Stimulated activated CD4-positive, alpha-beta T cell treated with anti-CD3 and anti-CD28 coated beads, Interleukin-4, amount 100 ng/mL, for 4 hours (primary cell): ENCODE results near the gene KDM1A.
"Not testable (repeated sequence)": the region's sequence is repeated elsewhere in the genome, so short reads cannot be mapped to it uniquely, and the experiment has no call there.

ENCODE experiments used
- DNase-seq, 2 experiments: peaks; one replicate each; pipeline ENCODE4 v3.0.0-alpha.2; 2020

KDM1A gene

DNA sequence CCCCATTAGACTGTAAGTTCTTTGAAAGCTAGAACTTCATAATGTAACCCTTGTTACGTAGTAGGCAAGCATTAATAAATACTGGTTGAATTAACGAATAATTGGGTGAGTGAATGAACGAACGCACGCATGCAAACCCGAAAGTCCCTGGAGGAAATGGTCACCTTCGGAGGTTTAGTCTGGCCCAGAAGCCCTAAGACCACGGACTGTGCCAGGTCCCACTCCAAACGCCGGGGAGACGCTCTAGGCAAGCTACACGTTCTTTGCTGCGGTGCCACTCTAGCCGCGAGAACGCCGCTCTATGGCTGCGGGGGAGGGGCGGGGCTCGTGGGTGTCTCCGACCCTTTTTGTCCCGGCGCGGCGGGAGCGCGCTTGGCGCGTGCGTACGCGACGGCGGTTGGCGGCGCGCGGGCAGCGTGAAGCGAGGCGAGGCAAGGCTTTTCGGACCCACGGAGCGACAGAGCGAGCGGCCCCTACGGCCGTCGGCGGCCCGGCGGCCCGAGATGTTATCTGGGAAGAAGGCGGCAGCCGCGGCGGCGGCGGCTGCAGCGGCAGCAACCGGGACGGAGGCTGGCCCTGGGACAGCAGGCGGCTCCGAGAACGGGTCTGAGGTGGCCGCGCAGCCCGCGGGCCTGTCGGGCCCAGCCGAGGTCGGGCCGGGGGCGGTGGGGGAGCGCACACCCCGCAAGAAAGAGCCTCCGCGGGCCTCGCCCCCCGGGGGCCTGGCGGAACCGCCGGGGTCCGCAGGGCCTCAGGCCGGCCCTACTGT, at the start of gene KDM1A:
KDM1A (plus strand) TSS at position 375 of the 769 bp plus-strand sequence; CDS start at position 504, 129 bp downstream.
- peak; percentile 93 to 96 for DNase-seq

DNA sequence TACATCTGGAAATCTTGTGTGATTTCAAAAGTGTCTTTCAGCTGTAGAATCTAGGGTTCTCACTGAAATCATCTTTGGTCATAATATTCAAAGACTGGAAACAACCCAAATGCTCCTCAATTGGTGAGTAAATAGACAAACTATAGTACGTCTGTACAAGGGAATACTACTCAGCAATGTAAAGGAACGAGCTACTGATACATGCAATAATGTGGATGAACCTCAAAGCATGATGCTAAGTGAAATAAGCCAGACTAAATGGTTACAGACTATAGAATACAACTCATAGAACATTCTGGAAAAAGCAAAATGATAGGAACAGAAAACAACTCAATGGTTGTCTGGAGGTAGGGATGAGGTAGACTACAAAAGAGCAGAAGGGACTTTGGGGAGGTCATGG, 49.2 kb upstream of the KDM1A start:
- DNase-seq = no peak

DNA sequence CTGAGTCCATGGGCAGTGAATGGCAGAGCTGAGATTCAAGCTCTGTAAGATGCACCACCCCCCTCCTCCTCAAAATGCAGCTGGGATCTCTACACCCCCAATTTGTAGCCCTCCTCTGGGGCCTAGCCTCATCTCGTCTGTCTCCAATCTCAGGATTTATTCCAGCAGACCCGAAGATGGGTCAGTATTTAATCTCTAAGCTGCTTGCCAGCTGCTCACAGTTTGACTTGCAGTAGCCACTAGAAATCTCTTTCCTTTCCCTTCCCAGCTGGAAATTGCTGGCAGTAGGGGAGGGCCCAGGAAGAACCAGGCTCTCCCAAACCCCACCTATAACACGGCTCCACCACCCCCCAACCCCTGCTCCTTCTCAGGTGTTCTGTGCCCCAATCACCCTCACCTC, 48.1 kb upstream of the KDM1A start:
- no peak for DNase-seq

DNA sequence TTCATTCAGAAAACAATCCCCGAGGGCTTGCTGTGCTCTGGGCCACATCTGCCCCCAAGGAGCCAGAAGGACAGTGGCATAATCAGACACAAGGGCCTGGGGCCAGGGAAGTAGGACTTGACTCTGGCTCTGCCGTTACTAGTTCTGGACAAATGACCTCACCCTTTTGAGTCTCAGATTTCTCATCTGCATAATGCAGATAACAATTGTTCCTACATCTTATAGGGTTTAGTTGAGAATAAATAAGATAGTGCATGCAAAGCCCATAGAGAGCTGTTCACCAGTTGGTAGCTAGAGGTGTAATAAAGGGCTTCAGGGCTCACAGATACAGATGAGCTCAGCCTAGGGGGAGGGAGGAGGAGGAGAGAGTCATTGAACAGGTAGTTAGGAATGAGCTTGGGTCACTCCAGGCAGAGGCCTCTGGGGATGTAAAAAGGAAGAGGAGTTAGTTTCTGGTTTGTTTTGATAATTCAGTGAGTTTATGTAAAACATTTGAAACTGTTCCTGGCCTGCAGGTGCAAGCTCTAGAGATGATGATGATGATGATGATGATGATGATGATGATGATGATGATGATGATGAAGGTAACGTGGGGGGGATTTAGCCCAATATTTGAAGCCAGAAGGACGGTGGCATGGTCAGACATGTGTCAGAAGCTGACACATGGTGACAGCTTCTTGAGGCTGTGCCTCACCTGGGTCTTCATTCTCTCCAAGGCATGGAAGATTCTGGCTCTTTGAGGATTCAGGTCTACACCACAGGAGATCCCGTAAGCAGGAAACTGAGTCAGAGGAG, 47.5 kb upstream of the KDM1A start:
- no peak for DNase-seq

DNA sequence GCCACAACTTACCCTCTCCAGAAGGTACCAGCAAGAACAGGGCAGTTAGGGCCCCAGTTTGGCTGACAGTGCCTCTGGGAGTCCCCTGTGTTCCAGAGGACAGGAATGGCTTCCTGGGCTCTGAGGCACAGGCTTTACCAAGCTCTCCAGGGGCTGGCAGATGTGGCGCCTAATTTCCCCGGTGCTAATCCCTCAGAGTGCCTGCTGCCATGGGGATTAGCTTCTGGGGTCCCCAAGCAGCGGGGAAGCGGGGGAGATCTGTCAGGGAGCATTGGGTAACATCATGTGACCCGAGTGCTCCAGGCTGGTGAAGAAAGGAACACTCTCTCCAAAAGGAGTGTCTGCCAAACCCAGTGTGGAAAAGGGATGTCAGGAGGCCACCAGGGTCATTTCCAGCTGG, 46.5 kb upstream of the KDM1A start, which contains the start of gene LACTBL1:
LACTBL1 (minus strand) TSS at position 107 of the 400 bp plus-strand sequence. CDS start 550 bp downstream, outside the sequence.
- no peak for DNase-seq

DNA sequence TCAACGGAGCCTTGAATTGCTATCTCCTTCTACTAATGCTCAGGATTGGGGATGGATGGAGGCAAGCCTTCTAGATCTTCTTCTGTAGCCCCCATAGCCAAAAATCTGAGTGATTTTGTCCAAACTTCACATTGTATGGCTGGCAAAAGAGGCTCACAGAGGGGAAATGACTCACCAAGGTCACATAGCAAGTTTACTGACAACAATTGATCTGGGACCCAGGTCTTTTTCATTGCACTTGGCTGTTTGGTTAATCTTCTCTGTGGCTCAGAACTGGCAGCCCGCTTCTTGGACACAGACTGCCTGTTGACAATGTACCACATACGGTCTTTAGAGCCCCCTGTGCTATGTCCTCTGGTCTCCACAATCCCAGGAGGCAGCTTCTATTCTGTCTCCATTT, 43.6 kb upstream of the KDM1A start:
- DNase-seq = no peak

DNA sequence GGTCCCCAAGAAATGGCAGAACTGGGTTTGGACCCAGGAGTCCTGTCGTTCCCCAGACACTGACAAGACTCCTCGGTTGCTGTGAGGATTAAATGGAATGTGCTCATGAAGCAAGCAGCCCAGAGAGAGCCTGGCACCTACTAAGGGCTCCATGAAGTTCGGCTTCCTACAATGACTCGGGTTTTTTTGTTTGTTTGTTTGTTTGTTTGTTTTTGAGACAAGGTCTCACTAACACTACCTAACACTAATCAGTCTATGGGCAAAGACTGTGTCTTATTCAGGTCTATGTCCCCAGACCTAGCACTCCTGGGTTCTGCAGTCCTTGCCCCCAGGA, 43.2 kb upstream of the KDM1A start:
- no peak for DNase-seq

DNA sequence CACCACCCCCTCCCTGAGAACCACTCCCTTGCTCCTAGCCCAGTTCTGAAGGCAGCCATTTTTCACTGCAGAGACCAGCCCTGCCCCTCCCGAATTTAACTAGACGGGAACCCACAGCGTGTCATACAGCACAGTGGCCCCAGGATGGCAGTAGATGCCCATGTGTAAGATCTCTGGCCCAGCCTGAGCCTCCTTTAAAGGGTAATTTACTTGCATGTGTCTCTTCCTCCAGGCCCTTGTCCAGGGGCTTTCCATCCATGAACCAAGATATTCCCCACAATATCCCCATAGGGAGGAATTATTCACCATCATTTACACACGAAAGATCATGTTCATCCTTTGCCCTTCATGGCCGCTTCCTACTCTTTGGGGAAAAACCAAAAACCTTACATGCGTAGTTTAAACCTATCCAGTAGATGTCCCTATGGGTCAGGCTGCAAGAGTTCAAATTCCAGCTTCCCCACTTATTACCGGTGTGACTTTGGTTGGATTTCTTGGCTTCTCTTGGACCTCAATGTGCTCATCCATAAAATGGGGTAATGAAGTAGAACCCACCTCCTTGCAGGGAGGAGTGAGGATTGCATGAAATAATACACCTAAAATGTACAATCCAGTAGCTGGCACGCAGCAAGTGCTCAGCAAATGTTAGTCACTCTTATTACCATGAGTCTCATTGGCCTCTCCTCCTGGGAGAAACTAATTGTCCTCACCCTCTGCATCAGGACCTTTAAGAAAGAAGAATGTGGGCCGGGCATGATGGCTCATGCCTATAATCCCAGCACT, 42.6 kb upstream of the KDM1A start:
- peak; percentile 32 to 36 for DNase-seq

DNA sequence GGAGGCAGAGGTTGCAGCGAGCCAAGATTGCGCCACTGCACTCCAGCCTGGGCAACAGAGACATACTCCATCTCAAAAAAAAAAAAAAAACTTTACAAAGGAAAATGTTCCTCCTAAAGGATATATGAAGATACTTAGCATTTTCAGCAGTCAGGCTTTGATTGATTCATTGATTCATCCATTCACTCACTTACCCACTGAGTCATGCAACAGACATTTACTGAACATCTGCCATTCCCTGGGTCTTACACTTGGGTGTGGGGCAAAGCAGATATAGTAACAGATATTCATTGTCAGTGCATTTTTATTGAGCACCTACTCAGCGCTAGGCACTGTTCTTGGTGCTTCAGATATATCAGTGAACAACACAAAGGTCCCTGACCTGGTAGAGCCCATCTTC, 41.0 kb upstream of the KDM1A start:
- no peak for DNase-seq

DNA sequence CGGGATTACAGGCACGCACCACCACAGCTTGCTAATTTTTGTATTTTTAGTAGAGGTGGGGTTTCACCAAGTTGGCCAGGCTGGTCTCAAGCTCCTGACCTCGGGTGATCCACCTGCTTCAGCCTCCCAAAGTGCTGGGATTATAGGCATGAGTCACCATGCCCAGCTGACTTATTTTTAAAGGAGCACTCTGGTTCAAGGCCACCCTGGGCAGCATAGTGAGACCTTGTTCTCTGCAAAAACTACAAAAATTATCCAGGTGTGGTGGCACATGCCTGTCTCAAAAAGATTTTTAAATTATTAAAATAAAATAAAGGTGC, 38.8 kb upstream of the KDM1A start:
- DNase-seq = not testable (repeated sequence)

DNA sequence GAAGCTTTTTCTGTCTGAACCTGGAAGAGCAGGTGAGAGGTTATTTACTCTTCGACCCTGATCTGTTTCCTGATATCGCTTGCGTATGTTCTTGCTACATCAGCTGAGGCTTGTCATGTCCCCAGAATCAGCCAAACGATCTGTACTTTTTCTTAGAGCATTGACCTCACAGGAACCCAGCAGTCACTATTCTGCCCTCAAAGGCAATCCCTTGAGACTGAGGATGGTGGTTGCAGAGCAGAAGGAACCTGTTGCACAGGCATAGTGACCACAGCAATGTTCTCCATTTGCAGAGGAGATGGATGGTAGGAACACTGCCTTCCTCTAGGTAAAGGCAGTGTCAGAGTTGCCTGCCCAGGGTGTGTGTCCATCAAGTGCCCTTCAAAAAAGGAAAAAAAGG, 35.3 kb upstream of the KDM1A start:
- no peak for DNase-seq

DNA sequence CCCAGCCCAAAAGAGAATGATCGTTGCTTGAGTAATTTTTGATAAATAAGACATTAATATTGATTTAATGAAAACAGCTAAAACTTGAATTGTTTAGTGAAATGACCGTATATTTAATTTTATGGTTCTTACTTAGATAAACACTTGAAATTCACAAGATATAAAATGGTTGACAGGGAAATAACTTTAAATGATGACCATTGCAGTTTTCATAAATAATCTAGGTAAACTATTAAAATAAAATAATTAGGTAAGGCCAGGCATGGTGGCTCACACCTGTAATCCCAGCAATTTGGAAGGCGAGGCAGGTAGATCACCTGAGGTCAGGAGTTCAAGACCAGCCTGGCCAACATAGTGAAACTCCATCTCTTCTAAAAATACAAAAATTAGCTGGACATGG, 26.9 kb upstream of the KDM1A start:
- DNase-seq = not testable (repeated sequence)

DNA sequence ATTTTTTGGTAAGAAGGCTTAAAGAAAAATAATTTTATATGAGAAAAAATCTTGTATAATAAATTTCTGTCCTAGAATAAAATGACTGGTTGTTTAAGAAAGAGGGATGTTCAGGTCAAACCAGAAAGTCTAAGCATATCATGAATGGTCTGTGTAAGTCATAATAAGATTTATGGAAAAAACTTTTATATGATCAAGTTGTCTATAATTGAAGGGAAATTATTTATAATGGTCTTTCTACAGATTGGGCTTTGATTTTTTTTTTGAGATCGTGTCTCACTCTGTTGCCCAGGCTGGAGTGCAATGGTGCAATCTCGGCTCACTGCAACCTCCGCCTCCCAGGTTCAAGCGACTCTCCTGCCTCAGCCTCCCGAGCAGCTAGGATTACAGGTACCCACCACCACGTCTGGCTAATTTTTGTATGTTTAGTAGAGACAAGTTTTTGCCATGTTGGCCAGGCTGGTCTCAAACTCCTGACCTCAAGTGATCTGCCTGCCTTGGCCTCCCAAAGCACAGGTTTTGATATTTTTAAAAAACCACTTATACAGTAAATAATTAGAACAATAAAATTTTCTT, 26.0 kb upstream of the KDM1A start:
- not testable (repeated sequence) for DNase-seq

DNA sequence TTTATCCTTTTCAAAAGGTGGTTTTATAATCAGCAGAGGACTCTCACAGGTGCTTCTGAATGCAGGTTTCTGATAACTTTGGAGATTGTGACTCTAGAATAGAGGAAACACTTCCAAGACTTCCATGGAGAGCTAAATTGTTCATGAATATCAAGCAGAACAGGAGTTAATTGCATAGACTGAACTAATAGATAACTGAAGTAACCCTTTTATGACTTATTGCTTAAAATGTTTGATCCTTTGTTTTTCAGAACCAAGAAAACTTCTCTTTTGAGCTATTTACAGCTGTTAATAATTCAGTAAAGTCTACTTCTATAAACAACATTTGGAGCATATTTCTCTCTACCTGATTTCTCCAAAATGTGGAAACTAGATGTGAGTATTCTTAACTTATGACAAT, 23.5 kb upstream of the KDM1A start:
- no peak for DNase-seq

DNA sequence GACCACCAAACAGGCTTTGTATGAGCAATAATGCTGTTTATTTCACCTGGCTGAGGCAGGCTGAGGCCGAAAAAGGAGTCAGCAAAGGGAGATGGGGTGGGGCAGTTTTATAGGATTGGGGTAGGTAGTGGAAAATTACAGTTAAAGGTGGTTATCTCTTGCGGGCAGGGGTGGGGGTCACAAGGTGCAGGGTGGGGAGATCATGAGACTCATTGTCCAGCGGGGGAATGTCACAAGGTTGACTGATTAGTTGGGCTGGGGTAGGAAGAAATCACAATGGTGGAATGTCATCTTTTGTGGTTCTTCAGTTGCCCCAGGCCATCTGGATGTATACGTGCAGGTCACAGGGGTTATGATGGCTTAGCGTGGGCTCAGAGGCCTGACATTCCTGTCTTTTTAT, 21.7 kb upstream of the KDM1A start:
- not testable (repeated sequence) for DNase-seq

DNA sequence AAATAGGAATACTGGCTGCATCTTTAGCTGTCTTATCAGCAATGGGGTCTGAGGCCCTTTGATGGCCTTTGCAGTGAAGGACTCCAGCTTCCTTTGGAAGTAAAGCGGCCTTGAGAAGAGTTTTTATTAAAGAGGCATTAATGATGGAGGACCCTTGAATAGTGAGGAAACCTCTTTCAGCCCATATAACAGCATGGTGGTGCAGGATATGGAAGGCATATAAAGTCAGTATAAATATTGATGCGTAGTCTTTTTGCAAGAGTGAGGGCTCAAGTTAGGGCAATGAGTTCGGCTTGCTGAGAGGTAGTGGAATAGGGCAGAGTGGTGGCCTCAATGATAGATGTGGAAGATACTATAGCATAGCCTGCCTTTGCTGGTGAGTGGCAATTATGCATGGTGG, 19.1 kb upstream of the KDM1A start:
- not testable (repeated sequence) for DNase-seq

DNA sequence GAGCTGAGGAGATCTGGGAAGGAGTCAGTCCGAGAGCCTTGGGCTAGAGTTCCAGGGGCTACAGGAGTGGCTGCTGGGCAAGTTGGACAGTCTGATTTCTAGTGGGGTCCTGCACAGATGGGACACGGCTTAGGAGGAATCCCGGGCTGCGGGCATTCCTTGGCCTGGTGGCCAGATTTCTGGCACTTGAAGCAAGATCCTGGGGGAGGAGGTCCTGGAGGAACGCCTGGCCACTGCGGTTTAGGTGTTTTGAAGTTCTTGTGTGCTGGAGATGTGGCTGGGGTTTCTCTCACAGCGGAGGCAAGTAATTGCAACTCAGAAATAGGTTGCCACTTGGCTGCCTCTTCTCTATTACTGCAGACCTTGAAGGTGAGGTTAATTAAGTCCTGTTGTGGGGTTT, 17.1 kb upstream of the KDM1A start:
- not testable (repeated sequence) for DNase-seq

DNA sequence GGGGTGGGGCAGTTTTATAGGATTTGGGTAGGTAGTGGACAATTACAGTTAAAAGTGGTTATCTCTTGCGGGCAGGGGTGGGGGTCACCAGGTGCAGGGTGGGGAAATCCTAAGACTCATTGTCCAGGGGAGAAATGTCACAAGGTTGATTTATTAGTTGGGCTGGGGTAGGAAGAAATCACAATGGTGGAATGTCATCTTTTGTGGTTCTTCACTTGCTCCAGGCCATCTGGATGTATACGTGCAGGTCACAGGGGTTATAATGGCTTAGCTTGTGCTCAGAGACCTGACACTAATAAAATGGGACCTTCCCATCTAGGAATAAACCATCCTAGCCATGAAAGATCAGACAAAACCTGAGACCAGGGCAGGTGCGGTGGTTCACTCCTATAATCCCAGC, 15.2 kb upstream of the KDM1A start:
- no peak for DNase-seq

DNA sequence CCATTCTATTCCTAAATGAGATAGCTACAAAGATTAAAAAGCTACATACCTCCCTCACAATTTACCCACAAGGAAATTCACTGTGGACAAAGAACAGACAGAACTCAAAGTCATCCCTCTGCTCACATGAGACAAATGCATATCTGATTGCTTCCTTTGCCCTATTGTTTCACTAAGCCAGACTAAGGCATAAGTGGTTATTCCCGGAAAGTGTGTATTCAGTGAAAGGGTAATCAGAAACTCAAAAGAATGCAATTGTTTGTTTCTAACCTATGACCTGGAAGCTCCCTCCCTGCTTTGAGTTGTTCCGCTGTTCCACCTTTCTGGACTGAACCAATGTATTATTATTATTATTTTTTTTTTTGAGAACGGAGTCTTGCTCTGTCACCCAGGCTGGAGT, 14.5 kb upstream of the KDM1A start:
- not testable (repeated sequence) for DNase-seq

DNA sequence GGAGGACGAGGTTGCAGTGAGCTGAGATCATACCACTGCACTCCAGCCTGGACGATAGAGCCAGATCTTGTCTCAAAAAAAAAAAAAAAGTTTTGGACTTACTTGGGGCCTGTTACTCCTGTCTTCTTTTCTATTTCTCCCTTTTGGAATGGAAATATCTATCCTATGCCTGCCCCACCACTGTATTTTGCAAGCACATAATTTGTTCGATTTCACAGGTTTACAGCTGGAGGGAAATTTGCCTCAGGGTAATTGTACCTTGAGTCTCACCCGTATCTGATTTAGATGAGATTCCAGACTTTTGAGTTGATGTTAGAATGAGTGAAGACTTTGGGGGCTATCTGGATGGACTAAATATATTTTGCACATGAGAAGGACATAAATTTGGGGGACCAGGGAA, 12.2 kb upstream of the KDM1A start:
- no peak for DNase-seq

DNA sequence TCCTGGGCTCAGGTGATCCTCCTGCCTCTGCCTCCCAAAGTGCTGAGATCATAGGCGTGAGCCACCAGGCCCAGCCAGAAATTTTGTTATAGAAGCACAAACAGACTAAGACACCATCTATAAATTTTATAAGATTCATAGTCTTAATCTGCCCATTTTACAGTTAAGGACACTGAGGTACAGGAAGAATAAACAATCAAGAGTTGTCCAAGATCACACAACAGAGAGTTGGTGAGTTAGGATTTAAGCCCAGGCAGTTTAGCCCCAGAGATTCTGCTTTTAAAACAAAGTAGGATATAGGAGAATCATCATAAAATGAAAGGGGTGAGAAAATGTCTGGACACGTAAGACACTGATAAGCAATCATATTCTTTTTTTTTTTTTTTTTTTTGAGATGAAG, 10.4 kb upstream of the KDM1A start:
- DNase-seq = no peak

DNA sequence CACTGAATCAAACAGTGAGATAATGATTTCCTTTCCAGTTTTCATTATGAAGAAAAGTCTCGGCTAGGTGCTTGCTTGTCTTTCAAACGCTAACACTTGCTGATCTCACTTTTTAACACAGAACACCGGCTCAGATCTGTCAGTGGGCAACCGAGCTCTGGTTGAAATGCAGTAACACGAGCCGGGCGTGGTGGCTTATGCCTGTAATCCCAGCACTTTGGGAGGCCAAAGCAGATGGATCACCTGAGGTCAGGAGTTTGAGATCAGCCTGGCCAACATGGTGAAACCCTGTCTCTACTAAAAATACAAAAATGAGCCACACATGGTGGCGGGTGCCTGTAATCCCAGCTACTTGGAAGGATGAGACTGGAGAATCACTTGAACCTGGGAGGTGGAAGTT, 9.2 kb upstream of the KDM1A start:
- DNase-seq = not testable (repeated sequence)

DNA sequence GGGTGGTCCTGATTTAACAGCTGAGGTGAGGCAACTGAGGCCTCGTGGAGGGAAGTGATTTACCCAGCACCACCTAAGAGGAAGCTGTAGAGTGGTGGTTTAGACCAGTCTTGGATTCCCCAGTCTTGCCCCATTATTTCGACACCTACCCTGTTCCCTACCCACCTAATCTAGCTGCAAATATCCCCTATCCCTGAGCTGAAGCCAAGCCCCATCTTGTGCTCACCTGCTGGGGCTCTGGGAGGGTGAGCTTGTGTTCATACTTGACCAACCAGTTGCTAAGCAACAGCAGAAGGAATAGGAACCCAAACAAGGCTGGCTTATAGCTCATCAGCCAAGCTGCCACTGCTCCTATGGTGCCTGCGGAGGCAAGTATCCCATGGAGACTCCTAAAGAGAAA, 5.6 kb upstream of the KDM1A start:
- no peak for DNase-seq
